Epithelial cell of esophagus (primary cell): ENCODE measurements around the gene MYRF.
A peak's percentile ranks its signal among the peaks of the same experiment; 100 is the strongest.

Experiments
- DNase-seq: peaks from one replicate; pipeline ENCODE4 v3.0.0; 2010; ENCODE audit warnings: low read depth
- H3K4me3 ChIP-seq: 2 replicates; pipeline ENCODE4 v1.5.1; 2011; ENCODE audit warnings: mild to moderate bottlenecking, low read length, control low read depth
- TF ChIP-seq, protein P1 (sequence below): IDR thresholded peaks from 2 replicates; pipeline ENCODE4 v1.5.1; 2011; ENCODE audit warnings: low read depth, mild to moderate bottlenecking, low read length, control low read depth, inconsistent platforms; ENCODE audit not compliant: insufficient read depth; ENCODE audit errors: missing control alignments

The MYRF gene

DNA sequence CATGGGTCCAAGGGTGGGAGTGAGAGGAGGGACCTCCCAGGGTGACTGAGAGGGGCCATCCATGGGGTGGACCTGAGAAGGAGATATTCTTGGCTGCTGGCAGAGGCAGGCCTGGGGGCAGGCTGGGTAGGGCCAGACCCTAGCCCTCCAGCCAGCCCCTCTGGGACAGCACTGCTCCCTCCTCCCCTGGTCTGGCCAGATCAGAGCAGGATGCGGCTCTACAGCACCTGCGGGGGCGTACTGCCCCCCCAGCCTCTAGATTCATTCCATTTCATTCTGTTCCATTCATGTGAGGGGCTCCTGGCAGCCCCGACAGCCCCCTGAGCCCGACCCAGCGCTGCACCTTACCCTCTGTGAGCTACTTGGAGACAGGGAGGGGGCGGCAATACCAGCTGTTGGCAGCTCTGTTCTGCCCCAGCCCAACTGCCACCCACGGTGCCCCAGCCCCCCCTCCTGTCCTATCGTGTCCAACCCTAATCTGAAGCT is 34.3 kb upstream of the MYRF start:
- DNase-seq: no peak
- no peak overlapping the region for H3K4me3 ChIP-seq
- TF ChIP-seq, protein P1, sequence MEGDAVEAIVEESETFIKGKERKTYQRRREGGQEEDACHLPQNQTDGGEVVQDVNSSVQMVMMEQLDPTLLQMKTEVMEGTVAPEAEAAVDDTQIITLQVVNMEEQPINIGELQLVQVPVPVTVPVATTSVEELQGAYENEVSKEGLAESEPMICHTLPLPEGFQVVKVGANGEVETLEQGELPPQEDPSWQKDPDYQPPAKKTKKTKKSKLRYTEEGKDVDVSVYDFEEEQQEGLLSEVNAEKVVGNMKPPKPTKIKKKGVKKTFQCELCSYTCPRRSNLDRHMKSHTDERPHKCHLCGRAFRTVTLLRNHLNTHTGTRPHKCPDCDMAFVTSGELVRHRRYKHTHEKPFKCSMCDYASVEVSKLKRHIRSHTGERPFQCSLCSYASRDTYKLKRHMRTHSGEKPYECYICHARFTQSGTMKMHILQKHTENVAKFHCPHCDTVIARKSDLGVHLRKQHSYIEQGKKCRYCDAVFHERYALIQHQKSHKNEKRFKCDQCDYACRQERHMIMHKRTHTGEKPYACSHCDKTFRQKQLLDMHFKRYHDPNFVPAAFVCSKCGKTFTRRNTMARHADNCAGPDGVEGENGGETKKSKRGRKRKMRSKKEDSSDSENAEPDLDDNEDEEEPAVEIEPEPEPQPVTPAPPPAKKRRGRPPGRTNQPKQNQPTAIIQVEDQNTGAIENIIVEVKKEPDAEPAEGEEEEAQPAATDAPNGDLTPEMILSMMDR: no peak

GRCh38 chr11:61718621-61719302 is 33.7 kb upstream of the MYRF start:
- TF ChIP-seq, protein P1: no peak
- peak; percentile 31 for DNase-seq
- H3K4me3 ChIP-seq: no peak overlapping the region

DNA sequence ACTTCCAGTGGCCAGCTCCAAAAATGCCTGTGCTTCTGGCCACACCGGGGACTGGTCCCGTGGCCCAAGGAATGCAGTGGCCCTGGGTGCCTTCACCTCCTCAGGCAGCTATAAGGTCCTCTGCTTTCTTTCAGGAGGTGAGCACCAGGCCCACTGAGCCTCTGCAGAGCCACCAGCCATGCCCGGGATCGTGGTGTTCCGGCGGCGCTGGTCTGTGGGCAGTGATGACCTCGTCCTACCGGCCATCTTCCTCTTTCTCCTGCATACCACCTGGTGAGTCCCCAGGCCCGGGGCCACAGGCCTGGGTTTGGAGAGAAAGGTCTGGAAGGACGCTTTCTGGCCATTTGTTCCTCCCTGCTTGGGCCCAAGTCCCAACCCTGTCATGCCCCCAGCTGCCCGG is 32.5 kb upstream of the MYRF start:
- TF ChIP-seq, protein P1: no peak
- DNase-seq: no peak
- H3K4me3 ChIP-seq: no peak overlapping the region

DNA sequence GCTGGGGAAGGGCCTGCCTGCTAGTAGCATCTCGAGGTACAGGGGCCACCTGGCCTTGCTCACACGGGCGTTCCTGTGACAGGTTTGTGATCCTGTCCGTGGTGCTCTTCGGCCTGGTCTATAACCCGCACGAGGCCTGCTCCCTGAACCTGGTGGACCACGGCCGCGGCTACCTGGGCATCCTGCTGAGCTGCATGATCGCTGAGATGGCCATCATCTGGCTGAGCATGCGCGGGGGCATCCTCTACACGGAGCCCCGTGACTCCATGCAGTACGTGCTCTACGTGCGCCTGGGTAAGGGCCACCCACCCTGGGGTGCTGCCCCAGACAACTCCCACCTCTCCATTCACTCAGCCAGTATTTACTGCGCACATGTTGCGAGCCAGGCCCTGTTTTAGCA is 31.8 kb upstream of the MYRF start:
- no peak overlapping the region for H3K4me3 ChIP-seq
- DNase-seq: no peak
- TF ChIP-seq, protein P1: no peak

GRCh38 chr11:61724437-61724836 is 28.0 kb upstream of the MYRF start:
- TF ChIP-seq, protein P1: no peak
- no peak overlapping the region for H3K4me3 ChIP-seq
- no peak for DNase-seq

DNA sequence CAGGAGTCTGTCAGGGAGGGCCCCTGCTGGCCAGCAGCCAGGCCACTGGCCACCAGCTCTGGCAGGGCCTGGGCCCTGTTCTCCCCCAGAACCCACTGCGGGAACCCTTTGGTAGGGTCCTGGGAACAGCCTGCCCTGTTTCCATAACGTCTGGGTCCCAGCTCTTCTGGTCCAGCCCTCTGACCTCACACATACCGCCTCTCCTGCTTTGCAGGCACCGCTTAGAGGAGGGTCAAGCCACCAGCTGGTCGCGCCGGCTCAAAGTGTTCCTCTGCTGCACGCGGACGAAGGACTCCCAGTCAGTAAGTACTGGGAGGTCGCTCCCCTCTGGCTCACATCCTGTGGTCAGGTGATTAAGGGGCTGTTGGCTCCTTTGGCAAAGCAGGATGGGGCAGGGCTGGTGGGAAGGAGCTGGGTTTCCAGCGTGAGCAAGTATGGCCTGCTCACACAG is 26.6 kb upstream of the MYRF start:
- TF ChIP-seq, protein P1: no peak
- H3K4me3 ChIP-seq: no peak overlapping the region
- peak; percentile 50 for DNase-seq

DNA sequence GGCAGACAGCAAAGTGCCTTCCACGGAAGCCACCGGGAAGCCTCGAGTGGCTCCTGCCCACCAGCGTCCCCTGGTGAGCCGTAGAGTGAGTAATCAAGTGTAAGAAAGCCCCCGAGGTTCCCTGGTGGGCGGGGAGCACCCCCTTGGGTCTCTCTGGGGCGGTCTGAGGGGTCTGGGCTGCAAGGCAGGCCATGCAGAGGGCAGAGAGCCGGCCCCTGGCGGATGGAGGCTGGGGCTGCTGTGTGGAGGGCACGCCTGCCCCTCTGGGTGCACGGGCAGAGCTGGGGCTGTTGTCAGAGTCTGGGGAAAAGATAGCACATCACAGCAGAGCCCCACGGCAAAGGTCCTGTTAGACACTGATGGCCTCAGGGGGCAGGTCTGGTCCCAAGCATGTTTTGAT is 25.7 kb upstream of the MYRF start:
- H3K4me3 ChIP-seq: no peak overlapping the region
- TF ChIP-seq, protein P1: no peak
- DNase-seq: no peak
